GM18951 (cell line): ENCODE data around the gene CYP1A2.

Experiments used
- POLR2A ChIP-seq: IDR thresholded peaks from 4 replicates; pipeline ENCODE4 v1.6.1; 2011; ENCODE audit warnings: mild to moderate bottlenecking; ENCODE audit not compliant: insufficient read length, insufficient read depth; ENCODE audit errors: extremely low read depth
- in situ Hi-C: fragments of 300-500 bp; cut with MboI; formaldehyde crosslinking; loops from one replicate; pipeline ENCODE4 v1.12.0; 2022; ENCODE audit warnings: low sequenced_read_pairs, mixed read lengths, inconsistent platforms; ENCODE audit not compliant: unreplicated experiment

CYP1A2 gene, protein sequence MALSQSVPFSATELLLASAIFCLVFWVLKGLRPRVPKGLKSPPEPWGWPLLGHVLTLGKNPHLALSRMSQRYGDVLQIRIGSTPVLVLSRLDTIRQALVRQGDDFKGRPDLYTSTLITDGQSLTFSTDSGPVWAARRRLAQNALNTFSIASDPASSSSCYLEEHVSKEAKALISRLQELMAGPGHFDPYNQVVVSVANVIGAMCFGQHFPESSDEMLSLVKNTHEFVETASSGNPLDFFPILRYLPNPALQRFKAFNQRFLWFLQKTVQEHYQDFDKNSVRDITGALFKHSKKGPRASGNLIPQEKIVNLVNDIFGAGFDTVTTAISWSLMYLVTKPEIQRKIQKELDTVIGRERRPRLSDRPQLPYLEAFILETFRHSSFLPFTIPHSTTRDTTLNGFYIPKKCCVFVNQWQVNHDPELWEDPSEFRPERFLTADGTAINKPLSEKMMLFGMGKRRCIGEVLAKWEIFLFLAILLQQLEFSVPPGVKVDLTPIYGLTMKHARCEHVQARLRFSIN

DNA sequence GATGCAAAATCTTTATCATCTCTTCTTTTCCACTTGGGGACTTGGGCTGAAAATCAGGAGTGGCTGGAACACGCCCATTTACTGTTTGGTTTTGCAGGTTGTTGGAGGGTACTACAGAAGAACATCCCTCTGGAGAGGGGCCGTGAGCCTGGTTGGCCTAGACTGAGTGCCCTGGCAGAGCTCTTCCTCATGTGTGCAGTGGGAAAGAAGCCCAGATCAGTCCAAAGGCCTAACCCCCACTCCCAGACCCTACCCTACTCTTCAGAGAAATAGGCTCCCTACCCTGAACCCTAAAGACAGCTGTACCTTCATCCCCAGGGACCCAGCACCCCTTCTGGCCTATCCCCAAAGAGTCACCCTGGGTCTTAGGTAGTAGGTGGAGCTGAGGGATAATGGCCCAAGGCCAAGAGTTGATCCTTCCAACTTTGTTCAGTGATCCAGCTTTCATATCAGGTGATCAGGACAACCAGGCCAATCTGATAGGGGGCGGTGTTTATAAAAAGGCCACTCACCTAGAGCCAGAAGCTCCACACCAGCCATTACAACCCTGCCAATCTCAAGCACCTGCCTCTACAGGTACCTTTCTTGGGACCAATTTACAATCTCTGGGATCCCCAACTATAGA, at the start of gene CYP1A2:
Gene CYP1A2, plus strand, starts transcription at position 524 of the 625 bp plus-strand sequence. CDS start 894 bp downstream, outside the sequence.
- in situ Hi-C loops: loop anchor here (5.0 kb wide), 1 partner anchor 106 kb away; no protein-coding TSS in a partner anchor
- TF ChIP-seq POLR2A: no peak

- no peak for TF ChIP-seq POLR2A
- in situ Hi-C loops: no loop called here
Observed at GRCh38 chr15:74709011-74709410, 39.6 kb upstream of the CYP1A2 start.

- in situ Hi-C loops: no loop called here
- no peak for TF ChIP-seq POLR2A
Observed at GRCh38 chr15:74709892-74710291, 38.8 kb upstream of the CYP1A2 start.

- in situ Hi-C loops: no loop called here
Observed at GRCh38 chr15:74710319-74711094, 38.1 kb upstream of the CYP1A2 start.

GRCh38 chr15:74712311-74712710, 36.3 kb upstream of the CYP1A2 start:
- in situ Hi-C loops: no loop called here
- TF ChIP-seq POLR2A: no peak

More at GRCh38 chr15:74710319-74711094, 38.1 kb upstream of the CYP1A2 start:
- TF ChIP-seq POLR2A: no peak

GRCh38 chr15:74716651-74717050, 32.0 kb upstream of the CYP1A2 start:
- TF ChIP-seq POLR2A: no peak

DNA sequence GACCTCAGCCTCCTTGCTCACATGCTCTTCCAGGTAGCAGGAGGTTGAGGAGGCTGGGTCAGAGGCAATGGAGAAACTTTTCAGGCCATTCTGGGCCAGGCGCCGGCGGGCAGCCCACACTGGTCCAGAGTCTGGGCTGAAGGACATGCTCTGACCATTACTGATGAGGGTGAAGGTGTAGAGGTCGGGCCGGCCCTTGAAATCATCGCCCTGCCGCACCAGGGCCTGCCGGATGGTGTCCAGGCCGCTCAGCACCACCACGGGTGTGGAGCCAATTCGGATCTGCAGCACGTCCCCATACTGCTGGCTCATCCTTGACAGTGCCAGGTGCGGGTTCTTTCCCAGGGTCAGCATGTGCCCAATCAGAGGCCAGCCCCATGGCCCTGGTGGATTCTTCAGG, 26.1 kb upstream of the CYP1A2 start:
- in situ Hi-C loops: no loop called here

More at GRCh38 chr15:74716651-74717050, 32.0 kb upstream of the CYP1A2 start:
- in situ Hi-C loops: no loop called here

GRCh38 chr15:74723187-74723586, 25.5 kb upstream of the CYP1A2 start:
- in situ Hi-C loops: no loop called here
- TF ChIP-seq POLR2A: no peak

More for the DNA sequence above, 26.1 kb upstream of the CYP1A2 start:
- no peak for TF ChIP-seq POLR2A

DNA sequence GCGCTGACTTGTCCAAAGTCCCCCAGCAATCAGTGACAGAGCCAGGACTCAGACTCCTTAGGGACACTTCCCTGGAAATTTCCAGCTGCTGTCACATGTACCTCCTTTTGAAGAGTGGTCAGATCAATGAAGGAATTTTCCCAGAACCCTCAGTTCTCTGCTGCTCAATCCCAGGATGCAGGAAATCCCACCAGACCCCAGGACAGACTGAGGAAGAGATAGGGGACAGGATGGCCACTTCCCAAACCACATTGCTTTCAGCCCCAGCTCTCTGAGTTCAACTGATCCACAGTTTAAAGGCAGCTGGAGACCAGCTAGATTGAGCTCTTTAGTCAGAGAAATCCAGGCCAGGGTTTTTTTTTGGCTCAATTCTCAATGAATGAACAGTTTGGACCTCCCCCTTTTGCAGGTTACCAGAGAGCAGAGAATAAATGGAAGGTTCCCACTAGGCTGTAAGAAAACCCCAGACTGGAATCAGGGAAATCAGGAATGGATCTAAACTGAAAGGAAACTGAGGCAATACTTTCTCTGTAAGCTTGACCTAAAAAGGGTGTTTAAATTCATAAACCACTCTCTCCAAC, 24.8 kb upstream of the CYP1A2 start:
- in situ Hi-C loops: no loop called here
- no peak for TF ChIP-seq POLR2A

- no peak for TF ChIP-seq POLR2A
- in situ Hi-C loops: no loop called here
Observed at GRCh38 chr15:74724570-74725224, 23.9 kb upstream of the CYP1A2 start.

DNA sequence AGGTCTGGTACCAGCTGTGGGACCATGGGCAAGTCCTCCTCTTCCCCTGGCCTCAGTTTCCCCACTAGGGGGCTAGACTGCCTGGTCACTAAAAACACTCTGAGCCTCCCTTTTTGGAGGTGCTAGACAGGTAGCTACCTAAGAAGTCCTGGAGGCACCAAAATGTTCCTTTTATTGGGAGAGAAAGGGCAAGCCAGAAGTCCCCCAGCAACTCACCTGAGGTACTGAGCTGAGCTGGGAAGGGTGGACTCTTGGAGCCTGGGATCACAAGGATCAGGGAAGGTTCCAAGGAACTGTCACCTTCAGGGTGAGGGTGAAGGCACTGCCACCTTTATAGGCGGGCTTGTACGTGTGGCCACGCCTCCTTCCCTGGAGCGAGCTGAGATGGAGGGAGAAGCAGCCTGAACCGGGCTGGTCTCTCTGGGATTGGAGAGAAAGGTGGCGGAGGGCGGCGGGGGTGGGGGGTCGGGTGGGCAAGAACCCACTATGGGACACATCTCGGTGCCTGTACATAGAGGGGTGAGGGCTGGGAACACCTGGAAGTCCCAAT, 23.3 kb upstream of the CYP1A2 start, which contains the start of gene CYP1A1:
Gene CYP1A1, minus strand, starts transcription at position 304 of the 550 bp plus-strand sequence. CDS start 2,431 bp downstream, outside the sequence.
- in situ Hi-C loops: no loop called here
- no peak for TF ChIP-seq POLR2A
